ES-I3 (cell line): ENCODE results near the gene LRP3.
A peak's percentile ranks its signal among the peaks of the same experiment; 100 is the strongest.
"Not testable (repeated sequence)": the region's sequence is repeated elsewhere in the genome, so short reads cannot be mapped to it uniquely, and the experiment has no call there.

Source experiments
- H3K36me3 ChIP-seq: 2 replicates; pipeline ENCODE4 v1.6.1; 2013; ENCODE audit warnings: mild to moderate bottlenecking, low read length, control low read depth, moderate library complexity; ENCODE audit not compliant: insufficient read depth
- H3K4me1 ChIP-seq: 2 replicates; pipeline ENCODE4 v1.6.1; 2013; ENCODE audit warnings: mild to moderate bottlenecking, control low read depth, low read length; ENCODE audit not compliant: insufficient read depth
- H3K9ac ChIP-seq: 2 replicates; pipeline ENCODE4 v1.6.1; 2013; ENCODE audit warnings: low read depth, mild to moderate bottlenecking, low read length, moderate library complexity
- H3K9me3 ChIP-seq: 2 replicates; pipeline ENCODE4 v1.6.1; 2013; ENCODE audit warnings: mild to moderate bottlenecking, low read length, moderate library complexity; ENCODE audit not compliant: control insufficient read depth, insufficient read depth

LRP3 gene

DNA sequence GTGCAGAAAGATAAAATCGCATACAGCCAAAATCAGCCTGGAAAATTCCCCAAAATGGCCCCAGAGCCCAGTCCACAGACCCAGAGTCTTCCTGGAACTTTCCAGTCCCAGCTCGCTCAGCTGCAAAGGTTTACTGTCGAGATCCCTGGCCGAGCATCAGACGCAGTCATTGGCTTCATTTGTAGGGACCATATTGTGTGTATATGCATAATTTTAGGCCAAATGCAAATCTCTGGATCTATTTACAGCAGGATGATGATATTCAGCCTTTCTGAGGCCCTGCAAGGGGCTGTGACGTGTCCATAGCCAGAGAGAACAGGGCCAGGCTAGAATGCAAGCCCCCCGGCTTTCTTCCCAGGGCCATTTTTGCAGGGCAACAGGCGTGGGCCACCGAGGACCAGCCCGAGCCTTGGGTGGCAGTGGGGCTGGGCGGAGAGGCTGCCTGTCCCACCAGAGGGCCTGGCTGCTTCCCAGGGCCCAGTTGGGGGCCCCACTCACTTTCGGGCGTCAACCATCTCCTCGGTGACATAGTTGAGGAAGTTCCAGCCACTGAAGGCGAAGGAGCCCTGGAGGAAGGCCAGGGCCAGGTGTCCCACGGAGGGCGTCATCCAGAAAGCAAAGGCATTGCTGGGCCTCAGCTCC lies 17.8 kb downstream of the LRP3 start:
- Histone ChIP-seq H3K9ac (no peak overlapping the region), H3K9me3 (no peaks in the 10 kb centered on the region), H3K36me3 (no peaks in the 10 kb centered on the region), H3K4me1 (no peaks in the 10 kb centered on the region)

DNA sequence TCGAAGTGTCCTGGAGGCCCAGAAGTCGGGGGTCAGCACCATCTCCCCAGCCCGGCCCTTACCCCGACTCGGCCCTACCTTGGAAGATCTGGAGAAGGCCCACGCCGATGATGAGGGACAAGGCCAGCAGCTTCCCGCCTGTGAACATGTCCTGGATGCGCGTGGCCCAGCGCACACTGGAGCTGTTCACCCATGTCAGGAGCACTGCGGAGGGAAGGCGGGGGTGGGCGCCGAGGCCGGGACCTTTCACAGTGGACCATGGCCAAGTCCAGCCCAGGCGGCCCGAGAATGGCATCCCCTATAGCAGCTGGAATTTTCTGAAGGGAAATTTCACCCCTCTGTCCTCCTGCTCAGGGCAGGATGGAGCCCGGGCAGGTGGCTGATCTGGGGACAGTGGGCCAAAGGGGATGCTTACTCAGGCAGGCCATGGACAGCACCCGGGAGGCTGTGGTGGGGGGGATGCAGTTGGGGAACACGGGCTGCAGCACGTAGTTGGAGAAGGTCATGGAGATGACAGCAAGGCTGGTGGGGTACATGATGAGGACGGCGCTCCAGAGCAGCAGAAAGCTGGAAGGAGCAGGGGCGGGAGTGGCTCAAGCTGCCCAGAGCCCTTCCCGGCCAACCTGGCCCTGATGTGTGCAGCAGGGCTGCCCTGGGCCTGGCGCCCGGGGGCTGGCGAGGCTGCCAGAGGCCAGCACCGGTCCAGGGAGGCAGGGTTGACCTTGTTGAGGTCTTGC lies 18.5 kb downstream of the LRP3 start:
- H3K9ac ChIP-seq, result no peak overlapping the region
- no peaks in the 10 kb centered on the region for H3K4me1 ChIP-seq
- H3K9me3 ChIP-seq, result no peaks in the 10 kb centered on the region
- no peaks in the 10 kb centered on the region for H3K36me3 ChIP-seq

DNA sequence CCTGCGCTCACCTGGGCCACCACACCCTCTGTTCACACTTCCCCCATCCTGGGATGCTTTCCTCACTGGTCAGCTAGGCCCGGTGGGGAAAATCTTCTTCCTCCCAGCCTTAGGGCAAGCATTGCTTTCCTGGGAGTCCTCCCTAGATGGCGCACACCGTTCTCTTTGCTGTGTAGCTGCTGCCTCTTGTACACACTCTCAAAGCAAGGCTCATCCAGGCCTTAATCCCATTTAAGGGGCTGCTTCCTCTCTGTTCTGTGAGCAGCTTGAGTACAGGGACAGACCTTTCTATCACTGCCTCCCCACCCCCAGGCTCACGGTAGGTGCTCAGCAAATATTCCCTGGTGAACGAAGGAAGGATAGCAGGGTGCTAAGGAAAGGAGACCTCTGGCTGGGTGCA lies 20.5 kb downstream of the LRP3 start:
- Histone ChIP-seq H3K36me3 (no peaks in the 10 kb centered on the region), H3K4me1 (no peaks in the 10 kb centered on the region), H3K9me3 (no peaks in the 10 kb centered on the region), H3K9ac (no peak overlapping the region)

DNA sequence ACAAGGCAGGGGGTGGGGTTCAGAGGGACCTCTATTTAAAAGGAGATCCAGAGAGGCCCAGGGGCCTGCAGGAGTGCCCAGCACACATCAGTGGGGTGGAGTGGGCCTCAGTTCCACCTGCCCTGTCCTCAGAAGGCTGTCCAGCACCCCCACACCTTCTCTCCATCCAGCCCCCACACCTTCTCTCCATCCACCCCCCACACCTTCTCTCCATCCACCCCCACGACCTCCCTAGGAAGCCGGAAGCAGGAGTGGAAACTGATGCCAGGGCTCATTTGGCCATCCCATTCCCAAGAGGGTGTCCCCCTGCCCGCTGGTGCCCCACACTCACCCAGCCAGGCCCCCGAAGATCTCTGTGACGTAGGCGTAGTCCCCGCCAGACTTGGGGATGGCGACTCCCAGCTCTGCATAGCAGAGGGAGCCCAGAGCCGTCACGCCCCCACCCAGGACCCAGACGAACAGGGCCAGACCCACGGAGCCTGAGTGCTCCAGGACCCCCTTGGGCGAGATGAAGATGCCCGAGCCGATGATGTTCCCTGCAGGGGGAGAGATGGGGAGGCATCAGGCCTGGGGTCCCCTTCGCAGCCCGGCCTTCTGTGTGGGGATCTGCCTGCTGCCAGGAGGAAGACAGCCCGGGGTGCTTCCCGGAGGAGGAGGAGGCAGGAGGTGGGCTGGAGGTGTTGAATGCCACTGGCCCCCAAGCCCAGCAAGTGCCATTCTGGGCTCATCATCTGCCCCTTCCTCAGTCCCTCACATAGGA lies 21.5 kb downstream of the LRP3 start:
- H3K9me3 ChIP-seq, result no peaks in the 10 kb centered on the region
- no peaks in the 10 kb centered on the region for H3K4me1 ChIP-seq
- H3K9ac ChIP-seq, result no peak overlapping the region
- H3K36me3 ChIP-seq, result no peaks in the 10 kb centered on the region

DNA sequence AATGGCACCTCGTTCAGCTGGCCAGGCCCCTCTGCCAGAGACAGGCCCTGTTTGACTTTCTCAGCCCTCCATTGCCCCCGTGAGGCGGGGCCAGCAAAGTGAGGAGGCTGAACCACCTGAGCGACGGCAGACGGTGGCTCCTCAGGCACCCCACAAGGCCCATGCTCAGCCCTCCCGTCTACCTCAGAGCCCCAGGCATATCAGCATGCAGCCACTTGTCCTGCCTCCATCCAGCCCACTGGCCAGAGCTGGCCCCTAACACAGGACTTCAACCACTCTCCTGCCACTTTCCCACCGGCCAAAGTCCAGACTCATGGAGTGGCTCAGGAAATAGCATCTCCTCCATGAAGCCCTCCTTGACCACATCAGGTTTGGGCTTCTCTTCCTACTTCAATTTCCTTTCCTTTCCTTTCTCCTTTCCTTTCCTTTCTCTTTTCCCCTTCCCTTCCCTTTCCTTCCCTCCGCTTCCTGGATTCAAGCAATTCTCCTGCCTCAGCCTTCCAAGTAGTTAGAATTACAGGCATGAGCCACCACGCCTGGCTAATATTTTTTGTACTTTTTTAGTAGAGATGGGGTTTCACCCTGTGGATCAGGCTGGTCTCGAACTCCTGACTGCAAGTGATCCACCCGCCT lies 22.2 kb downstream of the LRP3 start:
- Histone ChIP-seq H3K36me3 (no peaks in the 10 kb centered on the region), H3K4me1 (no peaks in the 10 kb centered on the region), H3K9me3 (no peaks in the 10 kb centered on the region), H3K9ac (no peak overlapping the region)

DNA sequence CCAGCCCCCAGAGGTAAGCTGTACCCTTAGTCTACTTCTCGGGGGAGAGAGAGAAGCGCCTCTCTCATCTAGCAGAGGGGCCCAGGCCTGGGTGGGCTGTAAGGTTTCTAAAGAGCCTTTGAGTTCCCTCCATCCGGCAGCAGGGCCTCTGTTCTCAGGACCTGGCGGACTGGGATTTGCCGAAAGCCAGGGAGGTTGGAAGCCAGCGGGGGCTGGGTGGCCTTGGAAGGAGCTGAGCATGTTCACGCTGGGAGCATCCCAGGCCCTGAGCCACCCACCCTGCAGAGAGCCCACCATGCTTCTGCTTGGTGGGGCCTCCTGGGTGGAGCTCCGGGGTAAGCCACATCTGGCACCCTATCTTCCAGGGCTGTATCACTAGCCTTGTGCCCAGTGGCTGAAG lies 23.8 kb downstream of the LRP3 start:
- H3K9ac ChIP-seq, result no peak overlapping the region
- no peaks in the 10 kb centered on the region for H3K4me1 ChIP-seq
- no peaks in the 10 kb centered on the region for H3K36me3 ChIP-seq
- H3K9me3 ChIP-seq, result no peaks in the 10 kb centered on the region

DNA sequence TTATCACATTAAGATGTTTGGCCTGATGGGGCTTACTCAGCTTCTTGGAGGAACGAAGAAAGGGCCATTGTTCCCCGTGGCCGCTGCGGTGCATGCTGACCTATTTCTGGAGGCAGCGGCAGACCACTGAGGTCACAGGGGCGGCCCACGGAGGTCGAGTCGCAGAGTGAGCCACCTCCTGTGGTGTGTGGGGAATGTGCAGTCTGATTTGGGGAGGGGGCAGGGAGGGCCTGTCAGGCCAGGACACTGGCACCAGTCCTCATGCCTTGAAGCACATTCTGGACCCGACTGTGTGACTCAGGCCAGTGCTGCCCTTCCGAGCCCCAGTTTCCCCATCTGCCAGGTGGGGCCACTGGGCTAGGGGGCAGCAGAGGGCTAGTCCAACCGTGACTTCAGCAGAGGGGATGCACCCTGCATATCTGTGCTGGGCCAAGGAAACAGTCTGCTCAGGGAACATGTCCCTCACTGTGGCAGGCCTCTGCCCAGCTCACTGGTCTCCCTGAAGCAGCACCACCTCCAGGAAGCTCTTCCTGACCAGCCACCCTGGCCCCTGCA lies 25.2 kb downstream of the LRP3 start:
- H3K36me3 ChIP-seq, result no peaks in the 10 kb centered on the region
- H3K9me3 ChIP-seq, result no peaks in the 10 kb centered on the region
- no peaks in the 10 kb centered on the region for H3K4me1 ChIP-seq
- H3K9ac ChIP-seq, result no peak overlapping the region

DNA sequence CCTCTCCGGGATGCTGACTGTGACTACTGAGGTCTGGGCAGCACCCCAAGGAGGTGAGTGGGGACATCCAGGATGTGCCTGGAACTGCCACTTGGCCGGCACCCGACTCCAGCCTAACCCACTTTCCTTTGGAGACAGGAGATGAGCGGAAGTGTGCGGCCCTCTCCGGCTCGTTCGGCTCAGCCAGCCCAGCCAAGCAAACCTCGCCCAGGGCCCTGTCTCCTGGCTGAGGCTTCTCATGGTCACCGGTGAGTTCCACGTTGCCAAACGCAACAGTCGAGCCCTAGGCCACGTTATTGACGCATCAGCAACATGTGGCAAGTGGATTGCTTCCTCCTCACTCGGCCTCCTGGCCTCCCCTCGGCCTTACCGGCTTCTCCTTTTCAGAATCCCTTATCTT lies 26.0 kb downstream of the LRP3 start:
- no peaks in the 10 kb centered on the region for H3K4me1 ChIP-seq
- H3K9me3 ChIP-seq, result no peaks in the 10 kb centered on the region
- H3K9ac ChIP-seq, result no peak overlapping the region
- H3K36me3 ChIP-seq, result no peaks in the 10 kb centered on the region

DNA sequence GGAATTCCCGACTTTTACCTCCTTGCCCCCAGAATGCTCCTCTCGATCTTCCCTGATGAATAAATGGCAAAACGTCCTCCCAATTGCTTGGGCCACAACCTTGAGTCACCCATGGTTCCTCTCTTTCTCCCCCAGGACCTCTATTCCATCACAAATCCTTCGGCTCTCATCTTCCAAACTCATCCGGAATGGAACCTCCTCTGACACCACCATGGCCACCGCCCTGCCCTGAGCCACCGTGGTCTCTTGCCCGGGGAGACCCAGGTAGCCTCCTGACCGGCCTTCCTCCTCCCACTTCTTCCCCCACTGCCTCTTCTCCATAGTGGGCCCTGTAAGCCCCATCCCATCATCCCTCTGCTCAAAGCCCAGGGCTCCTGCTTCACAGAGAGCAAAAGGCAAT lies 26.6 kb downstream of the LRP3 start:
- H3K9ac ChIP-seq, result no peak overlapping the region

DNA sequence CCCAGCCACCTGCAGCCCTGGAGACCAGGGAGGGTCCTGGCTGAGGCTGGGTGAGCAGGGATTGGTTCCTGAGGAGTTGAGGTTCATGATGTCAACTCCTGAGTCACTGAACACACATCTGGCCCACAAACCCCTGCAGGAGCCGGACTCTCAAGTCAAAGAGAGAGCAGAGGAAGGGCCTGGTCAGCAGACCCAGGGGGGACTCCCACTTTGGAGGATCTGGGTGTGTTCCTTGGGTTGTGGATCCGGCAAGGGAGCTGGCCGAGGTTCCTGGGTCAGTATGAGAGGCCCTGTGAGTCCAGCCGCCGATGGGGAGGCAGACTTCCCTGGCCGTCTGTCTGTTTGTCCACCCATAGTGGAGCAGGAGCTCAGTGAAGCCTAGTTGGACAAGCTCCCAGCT lies 27.5 kb downstream of the LRP3 start:
- Histone ChIP-seq H3K9ac (no peak overlapping the region), H3K9me3 (no peaks in the 10 kb centered on the region), H3K4me1 (no peaks in the 10 kb centered on the region), H3K36me3 (no peaks in the 10 kb centered on the region)

More for the DNA sequence above, 26.6 kb downstream of the LRP3 start:
- H3K4me1 ChIP-seq, result no peaks in the 10 kb centered on the region
- no peaks in the 10 kb centered on the region for H3K36me3 ChIP-seq
- H3K9me3 ChIP-seq, result no peaks in the 10 kb centered on the region

DNA sequence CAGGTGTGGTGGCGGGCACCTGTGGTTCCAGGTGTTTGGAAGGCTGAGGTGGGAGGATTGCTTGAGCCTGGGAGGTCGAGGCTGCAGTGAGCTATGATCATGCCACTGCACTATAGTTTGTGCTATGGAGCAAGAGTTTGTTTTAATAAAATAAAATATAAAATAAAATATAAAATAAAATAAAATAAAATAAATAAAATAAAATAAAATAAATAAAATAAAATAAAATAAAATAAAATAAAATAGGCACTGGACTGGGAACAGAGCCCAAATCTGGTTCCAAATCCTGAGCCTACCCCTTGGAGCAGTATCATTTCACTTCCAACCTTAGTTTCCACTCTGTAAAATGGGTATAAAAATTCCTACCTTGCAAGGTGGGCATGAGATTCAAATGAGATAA lies 28.1 kb downstream of the LRP3 start:
- H3K4me1 ChIP-seq, H3K9ac ChIP-seq, H3K36me3 ChIP-seq, H3K9me3 ChIP-seq: not testable (repeated sequence)

DNA sequence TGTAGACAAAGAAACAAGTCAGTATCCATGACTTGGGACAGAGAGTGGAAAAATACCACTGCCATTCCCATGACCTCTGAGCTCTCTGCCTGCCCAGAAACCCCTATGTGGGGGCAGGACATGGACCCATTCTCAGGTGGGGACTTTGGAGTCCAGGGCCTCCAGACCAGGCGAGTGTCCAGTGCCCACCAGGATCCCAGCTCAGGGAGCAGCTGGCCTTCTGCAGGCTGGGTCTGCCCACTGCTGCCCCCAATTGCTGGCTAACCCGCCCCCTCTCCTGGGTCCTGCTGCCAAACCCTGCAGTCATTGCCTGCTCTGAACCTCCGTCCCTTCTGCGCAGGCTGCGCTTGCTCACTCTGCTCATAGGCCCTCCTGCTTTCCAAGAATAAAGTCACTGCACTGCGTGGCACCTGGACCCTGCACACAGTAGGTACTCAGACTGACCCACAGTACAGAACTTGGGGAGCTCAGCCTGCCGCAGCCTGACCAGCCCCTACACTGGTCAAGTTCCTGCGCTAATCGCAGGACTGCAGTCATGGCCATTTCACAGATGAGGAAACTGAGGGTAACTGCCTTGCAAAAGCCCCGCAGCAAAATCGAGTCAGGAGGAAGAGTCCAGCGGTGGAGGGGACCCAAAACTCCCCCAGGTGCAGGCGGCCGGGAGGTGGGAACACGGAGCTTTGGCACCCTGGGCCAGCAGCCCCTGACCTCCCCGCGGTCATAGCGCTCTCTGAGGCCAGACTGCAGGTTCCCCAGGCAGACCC lies 30.7 kb downstream of the LRP3 start:
- peaks cover 11% of the 10 kb centered on the region for H3K9me3 ChIP-seq
- no peaks in the 10 kb centered on the region for H3K4me1 ChIP-seq
- H3K36me3 ChIP-seq, result no peaks in the 10 kb centered on the region
- peak overlapping the region; percentile 53; the same call in 1 of the 2 replicates for H3K9ac ChIP-seq

DNA sequence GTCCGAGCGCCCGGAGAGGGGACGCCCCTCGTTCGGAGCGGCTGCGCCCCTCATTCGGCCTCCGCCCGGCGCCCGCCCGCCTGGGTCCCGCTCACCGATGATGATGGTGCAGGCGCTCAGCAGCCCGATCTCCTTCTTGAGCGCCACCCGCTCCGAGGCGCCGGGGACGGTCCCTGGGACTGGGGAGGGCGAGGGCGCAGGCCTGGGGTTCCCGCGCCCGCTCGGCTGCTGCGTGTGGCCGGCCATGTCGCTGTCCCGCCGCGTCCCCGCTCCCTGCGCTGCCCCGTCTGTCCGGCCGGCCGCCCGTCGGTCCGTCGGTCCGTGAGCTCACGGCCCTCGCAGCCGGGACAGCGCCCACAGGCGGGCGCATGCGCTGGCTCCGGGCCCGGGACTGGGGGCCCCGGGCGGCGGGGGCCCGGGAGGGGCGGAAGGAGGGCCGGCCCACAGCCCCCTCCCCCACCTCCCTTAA lies 31.4 kb downstream of the LRP3 start, which contains the start of gene SLC7A10:
Gene SLC7A10 (minus strand): TSS at position 393 of the 469 bp plus-strand sequence. CDS start 147 bp downstream, at position 246.
- no peaks in the 10 kb centered on the region for H3K4me1 ChIP-seq
- H3K36me3 ChIP-seq, result no peaks in the 10 kb centered on the region
- H3K9ac ChIP-seq, result peak within 1 kb of the TSS; percentile 61; the same call in 1 of the 2 replicates
- peaks cover 11% of the 10 kb centered on the region for H3K9me3 ChIP-seq
